ENCODE results near the gene GPR148. TPM values are rescaled to one million over a fixed set of nuclear protein-coding genes. Genes with fewer than 3 reads are reported as not detected.
"Not testable (repeated sequence)": the region's sequence is repeated elsewhere in the genome, so short reads cannot be mapped to it uniquely, and the experiment has no call there.

The GPR148 gene
- polyA plus RNA-seq, 3 donors from 2014 or later = not detected

DNA sequence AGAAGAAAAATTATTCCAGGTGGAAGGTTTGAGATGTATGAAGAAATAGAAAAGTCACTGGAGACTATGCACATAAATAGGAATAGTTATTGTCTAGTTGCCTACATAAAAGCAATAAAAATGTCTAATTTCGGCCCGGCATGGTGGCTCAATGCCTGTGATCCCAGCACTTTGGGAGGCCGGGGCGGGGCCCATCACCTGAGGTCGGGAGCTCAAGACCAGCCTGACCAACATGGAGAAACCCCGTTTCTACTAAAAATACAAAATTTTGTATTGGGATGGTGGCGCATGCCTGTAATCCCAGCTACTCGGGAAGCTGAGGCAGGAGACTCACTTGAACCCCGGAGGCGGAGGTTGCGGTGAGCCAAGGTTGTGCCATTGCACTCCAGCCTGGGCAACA is 3.4 kb downstream of the GPR148 start:
- H3K27ac Mint-ChIP-seq = peak overlapping the region in 1 of 6 donors; percentile 51
- H3K4me1 Mint-ChIP-seq = peaks cover 18 to 32% of the 10 kb centered on the region in 2 donors
- peaks cover 9 to 22% (median 11%) of the 10 kb centered on the region in 3 donors for H3K27me3 Mint-ChIP-seq (ENCODE audit: low read depth in 3 of 3)
- H3K4me3 Mint-ChIP-seq, H3K36me3 Mint-ChIP-seq, H3K9me3 Mint-ChIP-seq, DNase-seq: not testable (repeated sequence)

DNA sequence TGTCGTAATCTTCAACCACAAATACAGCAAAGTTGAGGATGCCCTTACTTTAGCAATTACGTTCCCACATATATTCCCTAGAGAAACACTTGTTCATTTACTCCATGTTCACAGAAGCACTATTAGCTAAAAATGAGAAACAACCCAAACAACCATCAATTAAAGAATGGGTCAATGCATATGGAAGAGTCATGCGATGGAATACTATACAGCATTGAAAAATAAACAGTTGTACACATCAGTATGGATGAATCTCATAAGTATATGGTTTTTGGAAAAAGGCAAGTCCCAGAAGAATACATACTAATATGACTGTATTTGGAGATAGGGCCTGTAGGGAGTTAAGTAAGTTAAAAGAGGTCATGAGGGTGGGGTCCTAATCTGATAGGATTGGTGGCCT is 6.3 kb downstream of the GPR148 start:
- Mint-ChIP-seq H3K36me3 (no peaks in the 10 kb centered on the region), H3K4me1 (peaks cover 0 to 6% of the 10 kb centered on the region in 2 donors), H3K9me3 (no peaks in the 10 kb centered on the region), H3K4me3 (no peak overlapping the region), H3K27ac (no peak overlapping the region), H3K27me3 (ENCODE audit: low read depth in 3 of 3) (peaks cover 0 to 4% (median 0%) of the 10 kb centered on the region in 3 donors)
- no peak for DNase-seq

DNA sequence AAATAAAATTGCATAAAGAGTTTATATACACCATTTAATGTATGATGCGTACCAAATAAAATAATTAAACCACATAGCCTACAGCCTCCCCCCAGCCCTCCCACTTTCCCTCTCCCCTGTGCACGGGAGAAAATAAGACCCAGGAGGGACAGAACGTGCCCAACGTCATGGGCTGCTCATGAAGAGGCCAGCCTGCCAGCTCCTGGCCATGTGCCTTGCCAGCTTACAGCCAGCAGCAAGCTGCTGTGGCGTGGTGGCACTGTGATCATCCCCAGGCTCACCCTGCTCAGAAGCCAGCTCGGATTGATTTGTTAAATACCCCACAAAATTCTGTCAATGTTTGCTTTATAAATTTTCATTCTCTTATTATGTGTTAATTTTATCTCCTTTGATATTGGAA is 7.6 kb downstream of the GPR148 start:
- Mint-ChIP-seq H3K9me3 (no peaks in the 10 kb centered on the region), H3K4me3 (no peak overlapping the region), H3K27me3 (ENCODE audit: low read depth in 3 of 3) (peaks cover 0 to 6% (median 5%) of the 10 kb centered on the region in 3 donors), H3K36me3 (no peaks in the 10 kb centered on the region), H3K4me1 (no peaks in the 10 kb centered on the region), H3K27ac (no peak overlapping the region)
- DNase-seq = no peak

DNA sequence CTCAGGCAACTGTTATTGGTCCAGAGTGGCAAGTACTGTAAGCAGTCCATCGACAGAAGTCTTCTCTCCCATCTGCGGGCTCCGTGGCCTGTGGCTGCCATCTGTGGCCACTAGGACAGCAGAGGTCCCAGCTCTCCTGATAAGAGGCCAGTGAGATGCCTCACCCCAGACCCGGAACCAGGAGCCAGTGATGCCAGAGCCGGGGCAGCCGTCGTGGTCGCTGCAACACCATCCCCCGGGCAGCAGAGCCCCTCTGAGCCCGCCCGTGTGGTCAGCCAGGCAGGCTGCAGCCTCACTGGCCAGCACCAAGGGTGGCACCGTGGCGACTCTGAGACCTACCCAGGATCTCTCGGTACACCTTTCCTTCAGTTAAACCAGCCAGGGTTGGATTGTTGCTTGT is 8.7 kb downstream of the GPR148 start:
- Mint-ChIP-seq H3K4me3 (no peak overlapping the region), H3K27ac (no peak overlapping the region), H3K27me3 (ENCODE audit: low read depth in 3 of 3) (peaks cover 0 to 6% (median 5%) of the 10 kb centered on the region in 3 donors), H3K36me3 (no peaks in the 10 kb centered on the region), H3K4me1 (no peaks in the 10 kb centered on the region), H3K9me3 (no peaks in the 10 kb centered on the region)
- no peak for DNase-seq

DNA sequence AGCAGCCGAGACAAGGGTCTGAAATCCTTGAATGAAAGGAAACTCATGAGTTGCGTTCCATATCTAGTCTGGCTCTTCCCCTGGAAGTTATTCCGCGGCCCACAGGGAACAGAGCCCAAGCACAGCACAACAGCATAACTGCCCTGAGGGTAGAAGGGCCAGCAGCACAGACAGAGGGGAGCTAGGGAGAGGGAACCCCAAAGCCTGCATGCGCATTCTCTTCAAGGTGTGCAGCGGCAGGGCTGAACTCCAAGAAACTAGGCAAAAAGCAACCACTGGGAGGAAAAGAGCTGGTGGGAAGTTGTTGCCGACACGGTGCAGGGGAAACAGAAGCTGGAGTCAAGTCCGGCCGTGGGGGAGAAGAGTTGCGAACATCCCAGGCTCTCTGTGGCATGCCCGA is 11.8 kb downstream of the GPR148 start:
- no peaks in the 10 kb centered on the region for H3K4me1 Mint-ChIP-seq
- peaks cover 5 to 8% (median 7%) of the 10 kb centered on the region in 3 donors for H3K27me3 Mint-ChIP-seq (ENCODE audit: low read depth in 3 of 3)
- H3K9me3 Mint-ChIP-seq = peaks cover 0 to 3% (median 0%) of the 10 kb centered on the region in 6 donors

DNA sequence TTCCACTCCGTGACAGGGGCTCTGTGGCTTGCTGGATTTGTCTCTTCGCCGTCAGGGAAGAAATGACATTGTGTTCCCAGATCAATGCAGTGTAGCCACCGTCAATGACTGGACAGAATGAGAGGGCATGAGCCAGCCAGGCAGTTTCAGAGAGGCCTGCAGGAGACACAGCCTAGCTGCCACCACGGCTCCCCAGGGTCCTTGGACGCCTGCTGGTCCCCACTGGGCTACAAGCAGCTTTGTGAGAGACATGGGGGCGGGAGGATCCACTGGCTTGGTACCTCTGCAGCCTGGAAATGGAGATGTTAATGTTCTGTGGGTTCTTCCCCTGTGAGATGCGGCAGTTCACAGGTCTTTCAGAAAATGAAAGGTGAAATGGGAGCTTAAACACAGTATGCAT is 14.4 kb downstream of the GPR148 start:
- Mint-ChIP-seq H3K36me3 (peaks cover 0 to 4% (median 0%) of the 10 kb centered on the region in 3 donors), H3K9me3 (peaks cover 0 to 3% (median 0%) of the 10 kb centered on the region in 6 donors), H3K4me1 (no peaks in the 10 kb centered on the region), H3K27ac (no peak overlapping the region), H3K27me3 (ENCODE audit: low read depth in 3 of 3) (peaks cover 7 to 11% (median 8%) of the 10 kb centered on the region in 3 donors), H3K4me3 (no peak overlapping the region)
- no peak for DNase-seq

More for the DNA sequence above, 11.8 kb downstream of the GPR148 start:
- Mint-ChIP-seq H3K36me3 (peaks cover 0 to 4% (median 0%) of the 10 kb centered on the region in 3 donors), H3K27ac (no peak overlapping the region), H3K4me3 (no peak overlapping the region)
- no peak for DNase-seq

DNA sequence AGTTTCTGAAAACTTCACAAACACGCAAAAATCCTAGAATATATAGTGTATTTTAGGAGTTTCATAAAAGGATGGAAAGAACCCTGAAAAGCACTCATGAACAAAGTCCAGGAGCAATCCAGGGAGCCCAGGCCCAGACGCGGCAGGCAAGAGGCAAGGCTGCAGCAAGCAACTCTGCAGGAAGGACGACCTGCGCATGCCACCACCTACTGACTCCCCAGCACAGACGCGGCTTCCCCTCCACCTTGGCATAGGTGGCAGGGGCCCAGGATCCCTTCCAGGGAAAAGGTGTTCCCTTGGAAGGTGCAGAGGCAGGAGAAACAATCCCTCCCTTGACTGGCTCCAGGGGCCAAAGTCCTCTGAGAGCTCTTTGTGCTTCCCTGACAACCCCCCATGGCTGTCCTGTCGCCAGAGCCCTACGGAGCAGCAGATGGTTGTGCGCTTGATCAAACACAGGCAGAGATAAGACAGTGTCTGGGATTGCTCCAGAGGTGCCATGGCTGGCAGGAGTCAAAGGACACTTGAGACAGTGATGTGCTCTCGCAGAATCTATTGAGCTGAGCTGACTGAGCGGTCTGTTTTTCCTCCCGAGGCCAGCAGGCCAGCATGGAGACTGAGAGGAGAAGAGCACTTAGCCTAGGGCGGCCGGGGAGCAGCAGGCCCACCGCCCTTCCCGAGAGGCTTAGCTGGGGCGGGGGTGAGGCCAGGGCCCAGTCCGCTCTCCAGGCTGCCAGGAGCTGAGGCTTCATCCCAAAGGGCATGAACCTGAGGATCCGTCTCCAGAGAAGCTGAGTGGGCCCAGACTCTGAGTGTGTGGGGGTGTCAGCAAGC is 15.6 kb downstream of the GPR148 start:
- H3K27me3 Mint-ChIP-seq (ENCODE audit: low read depth in 3 of 3) = peaks cover 7 to 11% (median 8%) of the 10 kb centered on the region in 3 donors
- H3K4me3 Mint-ChIP-seq = no peak overlapping the region
- no peak for DNase-seq
- no peaks in the 10 kb centered on the region for H3K4me1 Mint-ChIP-seq
- H3K27ac Mint-ChIP-seq = no peak overlapping the region
- H3K36me3 Mint-ChIP-seq = peaks cover 0 to 4% (median 0%) of the 10 kb centered on the region in 3 donors
- peaks cover 0 to 3% (median 0%) of the 10 kb centered on the region in 6 donors for H3K9me3 Mint-ChIP-seq

DNA sequence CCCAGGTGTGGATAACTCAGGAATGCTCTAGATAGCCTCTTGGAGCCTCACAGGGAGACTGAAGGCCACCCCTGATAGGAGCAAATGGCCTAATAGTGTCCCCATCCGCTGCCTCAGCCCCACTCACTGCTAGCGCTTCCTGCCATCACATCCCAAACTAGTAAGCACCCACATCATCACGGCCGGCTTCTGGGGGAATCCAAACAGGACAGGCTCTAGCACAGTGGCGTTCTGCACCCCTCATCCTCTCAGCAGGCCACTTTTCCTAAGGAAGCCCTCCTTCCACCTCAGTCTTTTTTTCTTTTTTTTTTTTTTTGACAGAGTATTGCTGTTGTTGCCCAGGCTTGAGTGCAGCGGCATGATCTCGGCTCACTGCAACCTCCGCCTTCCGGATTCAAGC is 20.2 kb downstream of the GPR148 start:
- no peak overlapping the region for H3K4me3 Mint-ChIP-seq
- peaks cover 0 to 6% (median 0%) of the 10 kb centered on the region in 6 donors for H3K9me3 Mint-ChIP-seq
- peaks cover 0 to 4% (median 2%) of the 10 kb centered on the region in 3 donors for H3K36me3 Mint-ChIP-seq
- no peak for DNase-seq
- peaks cover 1 to 10% (median 6%) of the 10 kb centered on the region in 3 donors for H3K27me3 Mint-ChIP-seq (ENCODE audit: low read depth in 3 of 3)
- no peak overlapping the region for H3K27ac Mint-ChIP-seq
- H3K4me1 Mint-ChIP-seq = no peaks in the 10 kb centered on the region

DNA sequence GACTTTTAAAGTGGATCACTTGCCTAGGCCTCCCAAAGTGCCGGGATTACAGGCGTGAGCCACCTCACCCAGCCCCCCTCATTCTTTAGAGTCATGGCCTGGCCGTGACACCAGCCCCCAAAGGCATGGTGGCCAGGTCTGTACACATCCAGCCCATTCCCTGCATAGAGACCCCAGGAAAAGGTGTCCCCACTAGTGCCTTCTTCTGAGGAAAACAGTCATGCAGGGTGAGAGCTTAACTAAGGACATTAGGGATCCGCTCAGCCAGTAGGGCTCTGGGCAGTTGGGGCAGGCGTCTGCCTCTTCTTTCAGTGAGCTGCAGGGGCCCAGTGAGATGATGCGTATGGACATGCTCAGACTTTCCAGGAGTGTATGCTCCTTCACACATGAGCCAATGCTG is 20.8 kb downstream of the GPR148 start:
- Mint-ChIP-seq H3K9me3 (peaks cover 0 to 6% (median 0%) of the 10 kb centered on the region in 6 donors), H3K4me1 (peaks cover 0 to 3% of the 10 kb centered on the region in 2 donors), H3K36me3 (peaks cover 0 to 4% (median 4%) of the 10 kb centered on the region in 3 donors), H3K27ac (no peak overlapping the region), H3K27me3 (ENCODE audit: low read depth in 3 of 3) (peaks cover 0 to 10% (median 8%) of the 10 kb centered on the region in 3 donors), H3K4me3 (no peak overlapping the region)
- DNase-seq = no peak

DNA sequence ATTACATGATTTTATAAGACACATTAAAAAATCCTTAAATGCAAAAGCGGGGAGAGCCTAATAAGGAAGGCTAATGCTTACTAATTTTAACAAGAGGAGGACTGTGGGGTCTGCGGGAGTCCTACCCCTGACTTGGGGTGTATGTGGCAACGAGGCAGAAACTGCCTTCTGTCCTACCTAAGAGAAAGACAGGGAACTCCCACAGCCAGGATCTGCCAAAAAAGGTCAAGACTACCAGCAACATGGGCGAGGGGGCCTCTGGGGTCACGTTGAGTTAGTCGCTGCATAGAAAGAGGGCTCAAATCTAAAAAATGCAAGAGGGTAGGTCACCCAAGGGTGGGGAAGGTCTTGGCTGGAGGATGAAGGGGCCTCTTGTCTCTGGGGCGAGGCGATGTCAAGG is 25.9 kb downstream of the GPR148 start:
- peaks cover 6 to 20% of the 10 kb centered on the region in 2 donors for H3K4me1 Mint-ChIP-seq
- H3K27ac Mint-ChIP-seq = no peak overlapping the region
- H3K27me3 Mint-ChIP-seq (ENCODE audit: low read depth in 3 of 3) = peaks cover 4 to 25% (median 13%) of the 10 kb centered on the region in 3 donors
- peaks cover 0 to 2% (median 0%) of the 10 kb centered on the region in 6 donors for H3K9me3 Mint-ChIP-seq
- H3K36me3 Mint-ChIP-seq = peaks cover 0 to 6% (median 4%) of the 10 kb centered on the region in 3 donors
- no peak for DNase-seq
- H3K4me3 Mint-ChIP-seq = peak overlapping the region in 4 of 5 donors; percentile 46 to 64 (median 59)

DNA sequence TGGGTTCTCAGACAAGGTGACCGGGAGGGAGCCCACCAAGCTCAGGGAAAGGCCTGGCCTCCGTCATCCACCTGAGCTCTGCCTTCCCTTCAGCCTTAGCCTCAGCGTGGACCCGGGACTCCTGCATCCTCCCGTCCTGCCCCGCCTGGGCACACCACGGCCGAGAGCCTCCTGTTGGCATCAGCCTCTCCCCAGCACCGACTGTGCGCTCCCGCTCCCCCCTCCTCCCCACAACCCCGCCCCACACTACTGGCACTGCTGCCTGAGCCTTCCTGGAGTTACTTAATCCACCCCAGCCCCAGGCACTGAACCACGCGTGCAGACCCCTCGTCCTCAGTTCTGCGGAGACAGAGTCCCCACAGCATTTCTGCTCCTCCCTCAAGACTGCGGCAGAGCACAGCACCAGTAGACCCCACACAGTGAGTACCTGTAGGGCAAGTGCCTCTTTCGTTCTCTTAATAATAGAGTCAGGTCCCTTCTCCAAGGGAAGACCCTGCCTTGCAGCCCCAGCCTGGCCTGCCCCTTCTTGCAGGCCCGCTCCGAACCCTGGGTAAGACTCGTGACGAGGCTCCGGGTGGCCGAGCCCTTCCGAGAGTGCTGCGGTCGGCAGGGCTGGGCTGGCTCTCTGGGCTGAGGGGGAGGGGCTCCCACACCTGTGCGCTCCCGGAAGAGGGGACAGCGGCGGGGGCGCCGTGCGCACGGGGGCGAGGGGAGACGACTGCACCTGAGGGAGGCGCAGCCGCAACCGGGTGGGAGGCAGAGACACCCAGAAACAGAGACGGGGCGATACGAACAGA is 26.6 kb downstream of the GPR148 start, which contains the start of gene AMER3:
TSS of gene AMER3 (plus strand) at position 285 of the 797 bp plus-strand sequence. CDS start 6,533 bp downstream, outside the sequence.
- H3K36me3 Mint-ChIP-seq = peaks cover 0 to 6% (median 4%) of the 10 kb centered on the region in 3 donors
- peak within 1 kb of the TSS in 1 of 6 donors; percentile 42 for H3K27ac Mint-ChIP-seq
- H3K9me3 Mint-ChIP-seq = no peaks in the 10 kb centered on the region
- peaks cover 4 to 25% (median 13%) of the 10 kb centered on the region in 3 donors for H3K27me3 Mint-ChIP-seq (ENCODE audit: low read depth in 3 of 3)
- H3K4me1 Mint-ChIP-seq = peaks cover 6 to 20% of the 10 kb centered on the region in 2 donors
- peak within 1 kb of the TSS; percentile 44 to 64 (median 59) for H3K4me3 Mint-ChIP-seq
- DNase-seq = no peak

DNA sequence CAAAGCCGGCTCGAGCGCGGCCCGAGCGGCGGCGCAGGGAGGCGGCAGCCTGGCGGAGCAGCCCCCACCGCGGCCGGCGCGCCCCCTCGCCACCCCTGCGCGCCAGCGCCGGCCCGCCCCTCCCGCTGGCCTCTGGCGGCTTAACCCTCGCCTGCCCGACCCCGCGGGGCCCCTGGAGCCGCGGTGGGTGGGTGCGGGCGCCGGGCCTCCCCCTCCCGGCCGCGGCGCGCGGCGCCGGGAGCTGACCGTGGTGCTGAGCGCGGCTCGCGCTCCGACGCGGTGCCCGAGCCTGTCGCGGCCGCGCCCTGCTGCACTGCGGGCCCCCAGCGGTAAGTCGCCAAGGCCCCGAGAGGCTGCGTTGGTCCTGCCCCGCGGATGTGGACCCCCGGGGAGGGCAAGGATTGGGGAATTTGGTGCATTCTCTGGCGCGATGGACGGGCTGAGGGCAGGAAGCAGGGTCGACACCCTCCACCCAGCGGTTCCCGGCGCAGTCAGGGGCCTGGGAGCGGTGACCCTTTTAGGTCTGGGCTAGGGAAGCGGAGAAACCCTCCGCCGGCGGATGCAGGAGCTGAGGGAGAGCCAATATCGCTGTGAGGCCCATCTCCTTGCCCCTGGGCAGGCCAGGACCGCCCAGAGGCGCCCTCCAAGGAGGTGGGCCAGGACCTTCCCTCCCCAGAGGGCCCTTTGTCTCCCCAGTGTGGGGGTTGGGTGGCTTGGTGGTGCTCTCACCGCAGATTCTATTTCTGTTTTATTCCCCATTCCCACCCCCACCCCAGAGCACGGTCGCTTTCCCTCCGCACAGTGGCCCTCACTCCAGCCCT is 27.4 kb downstream of the GPR148 start:
- H3K27ac Mint-ChIP-seq = no peak overlapping the region
- peaks cover 4 to 32% (median 14%) of the 10 kb centered on the region in 3 donors for H3K27me3 Mint-ChIP-seq (ENCODE audit: low read depth in 3 of 3)
- peak overlapping the region; percentile 18 to 78 (median 61) for H3K4me3 Mint-ChIP-seq
- DNase-seq = peak; percentile 24 to 43 (median 36)
- no peaks in the 10 kb centered on the region for H3K9me3 Mint-ChIP-seq
- H3K36me3 Mint-ChIP-seq = peaks cover 0 to 6% (median 4%) of the 10 kb centered on the region in 3 donors
- H3K4me1 Mint-ChIP-seq = peaks cover 6 to 20% of the 10 kb centered on the region in 2 donors

Data from immature natural killer cell (primary cell).